ENCODE measurements around the gene ADAM8. TPM values are rescaled to one million over a fixed set of nuclear protein-coding genes. Genes with fewer than 3 reads are reported as not detected.

ADAM8 gene
- 1 to 10 TPM in 1 of 2 donors, under 1 TPM in 1; 0.33 to 1.0 TPM for total RNA-seq

GRCh38 chr10:133276435-133277201 lies at the start of gene ADAM8:
TSS of gene ADAM8 (minus strand) at chr10:133276868. CDS start at chr10:133276817, 51 bp downstream.

GRCh38 chr10:133308421-133309099 lies 31.9 kb upstream of the ADAM8 start, which contains the start of the genes TUBGCP2 and ZNF511:
TSS of gene TUBGCP2 (minus strand) at chr10:133308872. CDS start at chr10:133302941, 5,931 bp downstream.
TSS of gene ZNF511 (plus strand) at chr10:133308914. CDS start at chr10:133308944, 30 bp downstream.

DNA sequence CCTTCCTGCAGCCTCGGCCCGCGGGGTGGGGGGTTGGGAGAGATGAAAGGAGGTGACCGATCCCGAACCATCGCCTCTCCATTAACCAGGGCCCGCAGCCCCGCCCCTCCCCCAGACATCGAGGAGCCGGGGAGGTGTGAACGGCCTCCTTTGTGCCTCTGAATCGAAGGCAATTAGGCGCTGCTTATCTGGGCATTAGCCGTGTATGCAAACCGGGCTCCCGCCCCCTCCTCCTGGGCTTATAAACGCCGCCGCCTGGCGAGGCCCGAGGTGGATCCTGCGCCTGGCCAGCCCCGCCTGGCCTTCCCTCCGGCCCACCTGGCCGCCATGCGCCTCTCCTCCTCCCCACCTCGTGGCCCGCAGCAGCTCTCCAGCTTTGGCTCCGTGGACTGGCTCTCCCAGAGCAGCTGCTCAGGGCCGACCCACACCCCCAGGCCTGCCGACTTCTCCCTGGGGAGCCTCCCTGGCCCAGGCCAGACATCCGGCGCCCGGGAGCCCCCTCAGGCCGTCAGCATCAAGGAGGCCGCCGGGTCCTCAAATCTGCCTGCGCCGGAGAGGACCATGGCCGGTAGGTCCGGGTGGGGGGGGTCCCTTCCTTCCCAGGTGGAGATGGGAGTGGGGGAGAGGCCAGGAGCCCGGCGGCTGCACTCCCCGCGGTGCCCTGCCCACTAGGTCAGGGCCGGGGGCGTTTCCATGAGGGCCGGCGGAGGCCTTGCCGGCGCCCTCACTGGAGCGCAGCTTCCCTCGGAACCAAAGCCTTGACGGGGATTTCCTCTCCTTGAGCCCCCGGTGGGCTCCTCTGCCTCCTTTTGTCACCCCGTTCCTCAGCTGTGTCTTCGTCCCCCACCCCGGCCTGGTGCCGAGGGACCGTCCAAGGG lies 38.8 kb downstream of the ADAM8 start, which contains the start of gene VENTX:
TSS of gene VENTX (plus strand) at position 268 of the 878 bp plus-strand sequence. CDS start at position 328, 60 bp downstream.

GRCh38 chr10:133230044-133230361 lies 46.7 kb downstream of the ADAM8 start, which contains the start of gene UTF1:
TSS of gene UTF1 (plus strand) at chr10:133230217. CDS start at chr10:133230289, 72 bp downstream.

Other genes with a start within 250 kb of the ADAM8 start
- not detected for gene ADGRA1, start 188.9 kb downstream of the ADAM8 start, total RNA-seq
- 1 to 10 TPM in 1 of 2 donors, under 1 TPM in 1; 0.67 to 1.0 TPM for gene KNDC1, start 116.6 kb downstream of the ADAM8 start, total RNA-seq
- gene UTF1, start 46.7 kb downstream of the ADAM8 start, total RNA-seq = not detected
- gene VENTX, start 39.0 kb downstream of the ADAM8 start, total RNA-seq = not detected
- gene TUBGCP2, start 32.0 kb upstream of the ADAM8 start, total RNA-seq = 10 to 100 TPM; 54.3 to 55.1 TPM
- 10 to 100 TPM; 26.8 to 35.6 TPM for gene ZNF511, start 32.0 kb upstream of the ADAM8 start, total RNA-seq
- not detected for gene CALY, start 60.0 kb upstream of the ADAM8 start, total RNA-seq
- not detected for gene PRAP1, start 70.5 kb upstream of the ADAM8 start, total RNA-seq
- 10 to 100 TPM; 14.8 to 15.3 TPM for gene FUOM, start 81.2 kb upstream of the ADAM8 start, total RNA-seq
- 10 to 100 TPM; 63.3 to 65.4 TPM for gene ECHS1, start 96.5 kb upstream of the ADAM8 start, total RNA-seq
- gene PAOX, start 102.4 kb upstream of the ADAM8 start, total RNA-seq = 1 to 10 TPM; 2.3 to 6.2 TPM
- 10 to 100 TPM; 32.6 to 33.4 TPM for gene MTG1, start 117.3 kb upstream of the ADAM8 start, total RNA-seq
- under 1 TPM in 1 of 2 donors, not detected in 1; under 0.01 TPM for gene SPRN, start 147.8 kb upstream of the ADAM8 start, total RNA-seq
- 1 to 10 TPM; 1.0 to 2.0 TPM for gene SCART1, start 177.1 kb upstream of the ADAM8 start, total RNA-seq